ENCODE results near the gene NTF4.
"Not testable (repeated sequence)": the region's sequence is repeated elsewhere in the genome, so short reads cannot be mapped to it uniquely, and the experiment has no call there.

The NTF4 gene

GRCh38 chr19:49019242-49019932 lies 45.2 kb downstream of the NTF4 start:
- no peak for FAIRE-seq

GRCh38 chr19:49018388-49019241 lies 46.0 kb downstream of the NTF4 start:
- not testable (repeated sequence) for FAIRE-seq

GRCh38 chr19:49017666-49018351 lies 46.8 kb downstream of the NTF4 start:
- FAIRE-seq: no peak

- no peak for FAIRE-seq
Measured at GRCh38 chr19:49017041-49017665, 47.5 kb downstream of the NTF4 start, which contains the start of gene LHB. Gene LHB, minus strand, starts transcription at chr19:49017091. Its CDS starts 10 bp downstream, at chr19:49017081.

- FAIRE-seq: no peak
Measured at GRCh38 chr19:49016067-49016839, 48.4 kb downstream of the NTF4 start.

- no peak for FAIRE-seq
Measured at GRCh38 chr19:49014870-49015255, 49.8 kb downstream of the NTF4 start.

GRCh38 chr19:49014123-49014869 lies 50.3 kb downstream of the NTF4 start:
- no peak for FAIRE-seq

GRCh38 chr19:49011194-49011593 lies 53.4 kb downstream of the NTF4 start:
- no peak for FAIRE-seq
